HCT116 (cell line): ENCODE results near the gene RAB9A. TPM values are rescaled to one million over a fixed set of nuclear protein-coding genes. Genes with fewer than 3 reads are reported as not detected.

ENCODE experiments used
- ATAC-seq: fragments of 200-7000 bp; cut with Tn5 transposase; 2 replicates; pipeline ENCODE4 v1.9.1; 2020; ENCODE audit warnings: mild to moderate bottlenecking, moderate library complexity
- BruUV-seq: library from RNA; stranded (reverse); fragments of 400-500 nt; replicated peaks from 2 replicates; lab custom pipeline; 2021; lab: Mats Ljungman, UMichigan
- CTCF ChIA-PET: fragments of 300-600 bp; sonication (Branson Sonifier 250); formaldehyde crosslinking; loops from one replicate; lab custom pipeline; 2021; ENCODE audit warnings: antibody characterized with exemption; lab: Charles Lee
- POLR2A ChIA-PET: fragments of 300-600, 350-600 bp; sonication (Branson Sonifier 250); formaldehyde crosslinking; loops from one replicate; lab custom pipeline; 2021; ENCODE audit warnings: antibody characterized with exemption; lab: Charles Lee
- RAD21 ChIA-PET, 2 experiments: fragments of 300-600 bp; sonication (Branson Sonifier 250); formaldehyde crosslinking; loops; one replicate each; lab custom pipeline; 2023; ENCODE audit warnings: low total read pairs in 2 of 2; ENCODE audit not compliant: uncharacterized antibody in 2 of 2, unreplicated experiment in 2 of 2, low non-redundant PET in 1 of 2; lab: Charles Lee
- DNase-seq: peaks from one replicate; pipeline ENCODE4 v3.0.0-alpha.2; 2010; ENCODE audit warnings: low read depth, low spot score
- H2AFZ ChIP-seq: fragments of 200-600 bp; shearing (Covaris generic), sonication (generic); 2 replicates; pipeline ENCODE4 v1.6.1; 2017; ENCODE audit warnings: low read depth, mixed run types, mixed read lengths, antibody characterized with exemption, low read length; ENCODE audit not compliant: poor library complexity, severe bottlenecking
- H3K27ac ChIP-seq: 2 replicates; pipeline ENCODE4 v1.5.1; 2012; ENCODE audit warnings: low read depth, low read length
- H3K27me3 ChIP-seq: fragments of 200-600 bp; sonication (generic); 2 replicates; pipeline ENCODE4 v1.6.1; 2016; ENCODE audit warnings: mixed run types, low read length, mixed read lengths; ENCODE audit not compliant: insufficient read depth
- H3K36me3 ChIP-seq, 2 experiments: fragments of 200-500 bp in 1 of 2; fragments of 200-600 bp in 1 of 2; sonication (Bioruptor generic) in 1 of 2; sonication (generic) in 1 of 2; 2 replicates each; pipeline versions ENCODE4 v1.5.1 to v1.6.1; 2014 to 2016; ENCODE audit warnings: low read length in 2 of 2, inconsistent platforms in 1 of 2, mixed read lengths in 1 of 2, mixed run types in 1 of 2; ENCODE audit not compliant: insufficient read depth in 2 of 2, control insufficient read depth in 1 of 2
- H3K4me1 ChIP-seq, 2 experiments: fragments of 200-600 bp in 1 of 2; sonication (generic) in 1 of 2; 2 replicates each; pipeline versions ENCODE4 v1.5.1 to v1.6.1; 2012 to 2017; ENCODE audit warnings: low read length in 2 of 2, inconsistent platforms in 1 of 2, mild to moderate bottlenecking in 1 of 2, mixed read lengths in 1 of 2, mixed run types in 1 of 2, moderate library complexity in 1 of 2; ENCODE audit not compliant: insufficient read depth in 2 of 2, control insufficient read depth in 1 of 2
- H3K4me2 ChIP-seq: fragments of 200-600 bp; sonication (generic); 2 replicates; pipeline ENCODE4 v1.6.1; 2017; ENCODE audit warnings: mixed run types, low read length, mixed read lengths
- H3K4me3 ChIP-seq, 2 experiments: fragments of 200-600 bp in 1 of 2; sonication (generic) in 1 of 2; replicated peaks in 1 of 2; 2 replicates each; pipeline ENCODE4 v1.5.1; 2011 to 2016; ENCODE audit warnings: low read length in 2 of 2, control low read depth in 1 of 2, low read depth in 1 of 2, mild to moderate bottlenecking in 1 of 2, mixed read lengths in 1 of 2, mixed run types in 1 of 2
- H3K79me2 ChIP-seq: fragments of 200-600 bp; sonication (generic); 2 replicates; pipeline ENCODE4 v1.6.1; 2017; ENCODE audit warnings: mild to moderate bottlenecking, mixed run types, low read length, moderate library complexity, mixed read lengths; ENCODE audit not compliant: insufficient read depth
- H3K9ac ChIP-seq: fragments of 200-600 bp; sonication (generic); 2 replicates; pipeline ENCODE4 v1.6.1; 2016; ENCODE audit warnings: low read length, mixed read lengths
- H3K9me2 ChIP-seq: fragments of 200-600 bp; sonication (generic), shearing (Covaris generic); 2 replicates; pipeline ENCODE4 v1.6.1; 2017; ENCODE audit warnings: mixed run types, mild to moderate bottlenecking, moderate library complexity; ENCODE audit not compliant: insufficient read depth
- H3K9me3 ChIP-seq, 2 experiments: fragments of 200-500 bp in 1 of 2; fragments of 200-600 bp in 1 of 2; sonication (Bioruptor generic) in 1 of 2; sonication (generic) in 1 of 2; 2 replicates each; pipeline ENCODE4 v1.6.1; 2014 to 2017; ENCODE audit warnings: low read length in 2 of 2, mixed read lengths in 2 of 2, inconsistent platforms in 1 of 2, low read depth in 1 of 2, mild to moderate bottlenecking in 1 of 2, mixed run types in 1 of 2, moderate library complexity in 1 of 2; ENCODE audit not compliant: control insufficient read depth in 1 of 2, insufficient read depth in 1 of 2
- H4K20me1 ChIP-seq: fragments of 200-600 bp; sonication (generic), shearing (Covaris generic); 2 replicates; pipeline ENCODE4 v1.6.1; 2017; ENCODE audit warnings: mixed run types, mild to moderate bottlenecking, moderate library complexity; ENCODE audit not compliant: insufficient read depth
- CBX3 ChIP-seq: IDR thresholded peaks from 2 replicates; pipeline ENCODE4 v1.6.1; 2012; ENCODE audit warnings: low read depth
- EZH2phosphoT487 ChIP-seq: fragments of 200-600 bp; IDR thresholded peaks from 2 replicates; pipeline ENCODE4 v1.6.1; 2018; ENCODE audit warnings: antibody characterized with exemption, borderline replicate concordance
- FOSL1 ChIP-seq: IDR thresholded peaks from 2 replicates; pipeline ENCODE4 v1.6.1; 2012; ENCODE audit warnings: low read depth
- JUND ChIP-seq: IDR thresholded peaks from 2 replicates; pipeline ENCODE4 v1.6.1; 2012
- POLR2A ChIP-seq: IDR thresholded peaks from 2 replicates; pipeline ENCODE4 v1.7.0; 2011; ENCODE audit warnings: borderline replicate concordance; ENCODE audit not compliant: insufficient read depth, insufficient read length; ENCODE audit errors: extremely low read depth
- POLR2AphosphoS5 ChIP-seq: IDR thresholded peaks from 2 replicates; pipeline ENCODE4 v1.6.1; 2011; ENCODE audit warnings: mild to moderate bottlenecking, low read depth, low read length, moderate library complexity
- RAD21 ChIP-seq: IDR thresholded peaks from 2 replicates; pipeline ENCODE4 v1.6.1; 2012; ENCODE audit warnings: low read depth, mild to moderate bottlenecking
- SIN3A ChIP-seq: IDR thresholded peaks from 2 replicates; pipeline ENCODE4 v1.6.1; 2012; ENCODE audit warnings: low read depth
- SP1 ChIP-seq: IDR thresholded peaks from 2 replicates; pipeline ENCODE4 v1.6.1; 2012; ENCODE audit warnings: low read depth
- SRF ChIP-seq: IDR thresholded peaks from 2 replicates; pipeline ENCODE4 v1.6.1; 2012; ENCODE audit warnings: low read depth
- TCF7L2 ChIP-seq: IDR thresholded peaks from 2 replicates; pipeline ENCODE4 v1.7.0; 2011; ENCODE audit warnings: borderline replicate concordance, inconsistent platforms; ENCODE audit not compliant: insufficient read depth, insufficient read length; ENCODE audit errors: extremely low read depth
- YY1 ChIP-seq: IDR thresholded peaks from 2 replicates; pipeline ENCODE4 v1.6.1; 2011; ENCODE audit warnings: low read length, low read depth, moderate library complexity, mild to moderate bottlenecking; ENCODE audit not compliant: insufficient replicate concordance; ENCODE audit errors: extremely low read depth
- ZFX ChIP-seq: fragments of 450-650 bp; IDR thresholded peaks from 2 replicates; pipeline ENCODE4 v1.6.1; 2017
- ZNF274 ChIP-seq: fragments of 200-500 bp; sonication (Bioruptor generic); IDR thresholded peaks from 2 replicates; pipeline ENCODE4 v1.6.1; 2014; ENCODE audit warnings: mild to moderate bottlenecking, low read depth, low read length, inconsistent platforms
- intact Hi-C: fragments of 100-400 bp; cut with micrococcal nuclease; formaldehyde crosslinking; loops from 2 replicates; pipeline ENCODE4 v1.10.0; 2022
- total RNA-seq: library from RNA; stranded (reverse); gene quantifications from one replicate; pipeline ENCODE4 v1.2.1, GENCODE V29; 2021; ENCODE audit not compliant: unreplicated experiment
- TF ChIP-seq, protein P1 (sequence below): IDR thresholded peaks from 2 replicates; pipeline ENCODE4 v1.6.1; 2012; ENCODE audit warnings: low read depth
- TF ChIP-seq, protein P2 (sequence below): IDR thresholded peaks from 2 replicates; pipeline ENCODE4 v1.6.1; 2011; ENCODE audit warnings: mild to moderate bottlenecking, low read length, moderate library complexity; ENCODE audit not compliant: insufficient replicate concordance; ENCODE audit errors: extremely low read depth
- TF ChIP-seq, protein P3 (sequence below): IDR thresholded peaks from 2 replicates; pipeline ENCODE4 v1.6.1; 2012

Gene RAB9A
- total RNA-seq, 1 experiment from 2014 or later = 23.9 TPM

DNA sequence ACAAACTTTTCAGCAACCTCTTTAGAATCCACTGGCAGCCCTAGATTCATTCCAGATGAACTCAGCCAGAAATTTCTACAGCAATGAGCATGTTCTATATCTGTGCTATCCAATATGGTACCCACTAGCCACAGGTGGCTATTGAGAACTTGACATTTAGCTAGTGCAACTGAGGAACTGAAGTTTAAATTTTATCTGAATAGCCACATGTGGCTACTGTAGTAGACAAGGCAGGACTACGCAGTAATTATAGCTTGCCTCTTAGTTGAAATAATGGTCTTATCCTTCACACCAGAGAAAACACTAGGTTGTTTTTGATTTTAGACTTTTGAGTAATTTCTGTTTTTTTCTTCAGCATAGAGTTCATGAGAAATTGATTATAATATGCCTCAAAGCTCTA lies 38.6 kb upstream of the RAB9A start:
- no peaks in the 10 kb centered on the region for H4K20me1 ChIP-seq
- H3K9ac ChIP-seq = no peak overlapping the region
- no peak overlapping the region for H3K27ac ChIP-seq
- DNase-seq = no peak
- POLR2A ChIA-PET = no interaction called here
- H2AFZ ChIP-seq = no peak overlapping the region
- H3K4me2 ChIP-seq = no peak overlapping the region
- BruUV-seq = no TSS peak
- H3K4me3 ChIP-seq = no peak overlapping the region
- ATAC-seq = no peak
- CTCF ChIA-PET = interaction anchor here (0.6 kb wide), 1 partner anchor 290 kb away, joined by 3 read pairs; no protein-coding TSS in a partner anchor
- H3K79me2 ChIP-seq = no peaks in the 10 kb centered on the region
- intact Hi-C loops = no loop called here
- peaks cover 14 to 31% of the 10 kb centered on the region in 2 experiments for H3K4me1 ChIP-seq
- H3K27me3 ChIP-seq = no peaks in the 10 kb centered on the region
- TF ChIP-seq SIN3A = no peak
- TF ChIP-seq JUND = no peak
- no peak for TF ChIP-seq ZFX
- no peak for TF ChIP-seq POLR2AphosphoS5
- no peak for TF ChIP-seq SP1
- TF ChIP-seq, protein P1, sequence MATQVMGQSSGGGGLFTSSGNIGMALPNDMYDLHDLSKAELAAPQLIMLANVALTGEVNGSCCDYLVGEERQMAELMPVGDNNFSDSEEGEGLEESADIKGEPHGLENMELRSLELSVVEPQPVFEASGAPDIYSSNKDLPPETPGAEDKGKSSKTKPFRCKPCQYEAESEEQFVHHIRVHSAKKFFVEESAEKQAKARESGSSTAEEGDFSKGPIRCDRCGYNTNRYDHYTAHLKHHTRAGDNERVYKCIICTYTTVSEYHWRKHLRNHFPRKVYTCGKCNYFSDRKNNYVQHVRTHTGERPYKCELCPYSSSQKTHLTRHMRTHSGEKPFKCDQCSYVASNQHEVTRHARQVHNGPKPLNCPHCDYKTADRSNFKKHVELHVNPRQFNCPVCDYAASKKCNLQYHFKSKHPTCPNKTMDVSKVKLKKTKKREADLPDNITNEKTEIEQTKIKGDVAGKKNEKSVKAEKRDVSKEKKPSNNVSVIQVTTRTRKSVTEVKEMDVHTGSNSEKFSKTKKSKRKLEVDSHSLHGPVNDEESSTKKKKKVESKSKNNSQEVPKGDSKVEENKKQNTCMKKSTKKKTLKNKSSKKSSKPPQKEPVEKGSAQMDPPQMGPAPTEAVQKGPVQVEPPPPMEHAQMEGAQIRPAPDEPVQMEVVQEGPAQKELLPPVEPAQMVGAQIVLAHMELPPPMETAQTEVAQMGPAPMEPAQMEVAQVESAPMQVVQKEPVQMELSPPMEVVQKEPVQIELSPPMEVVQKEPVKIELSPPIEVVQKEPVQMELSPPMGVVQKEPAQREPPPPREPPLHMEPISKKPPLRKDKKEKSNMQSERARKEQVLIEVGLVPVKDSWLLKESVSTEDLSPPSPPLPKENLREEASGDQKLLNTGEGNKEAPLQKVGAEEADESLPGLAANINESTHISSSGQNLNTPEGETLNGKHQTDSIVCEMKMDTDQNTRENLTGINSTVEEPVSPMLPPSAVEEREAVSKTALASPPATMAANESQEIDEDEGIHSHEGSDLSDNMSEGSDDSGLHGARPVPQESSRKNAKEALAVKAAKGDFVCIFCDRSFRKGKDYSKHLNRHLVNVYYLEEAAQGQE = no peak
- TF ChIP-seq FOSL1 = no peak
- TF ChIP-seq TCF7L2 = no peak
- TF ChIP-seq, protein P2, sequence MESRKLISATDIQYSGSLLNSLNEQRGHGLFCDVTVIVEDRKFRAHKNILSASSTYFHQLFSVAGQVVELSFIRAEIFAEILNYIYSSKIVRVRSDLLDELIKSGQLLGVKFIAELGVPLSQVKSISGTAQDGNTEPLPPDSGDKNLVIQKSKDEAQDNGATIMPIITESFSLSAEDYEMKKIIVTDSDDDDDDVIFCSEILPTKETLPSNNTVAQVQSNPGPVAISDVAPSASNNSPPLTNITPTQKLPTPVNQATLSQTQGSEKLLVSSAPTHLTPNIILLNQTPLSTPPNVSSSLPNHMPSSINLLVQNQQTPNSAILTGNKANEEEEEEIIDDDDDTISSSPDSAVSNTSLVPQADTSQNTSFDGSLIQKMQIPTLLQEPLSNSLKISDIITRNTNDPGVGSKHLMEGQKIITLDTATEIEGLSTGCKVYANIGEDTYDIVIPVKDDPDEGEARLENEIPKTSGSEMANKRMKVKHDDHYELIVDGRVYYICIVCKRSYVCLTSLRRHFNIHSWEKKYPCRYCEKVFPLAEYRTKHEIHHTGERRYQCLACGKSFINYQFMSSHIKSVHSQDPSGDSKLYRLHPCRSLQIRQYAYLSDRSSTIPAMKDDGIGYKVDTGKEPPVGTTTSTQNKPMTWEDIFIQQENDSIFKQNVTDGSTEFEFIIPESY = no peak
- no peak for TF ChIP-seq RAD21
- TF ChIP-seq, protein P3, sequence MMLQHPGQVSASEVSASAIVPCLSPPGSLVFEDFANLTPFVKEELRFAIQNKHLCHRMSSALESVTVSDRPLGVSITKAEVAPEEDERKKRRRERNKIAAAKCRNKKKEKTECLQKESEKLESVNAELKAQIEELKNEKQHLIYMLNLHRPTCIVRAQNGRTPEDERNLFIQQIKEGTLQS = no peak
- no peak for TF ChIP-seq YY1
- TF ChIP-seq POLR2A = no peak
- TF ChIP-seq CBX3 = no peak
- TF ChIP-seq SRF = no peak
- no peak for TF ChIP-seq ZNF274
- no peak for TF ChIP-seq EZH2phosphoT487
- no peaks in the 10 kb centered on the region for H3K36me3 ChIP-seq
- no peaks in the 10 kb centered on the region for H3K9me3 ChIP-seq
- RAD21 ChIA-PET = no interaction called here
- no peaks in the 10 kb centered on the region for H3K9me2 ChIP-seq
